Measurements from ENCODE around the gene PARD6B. TPM values are rescaled to one million over a fixed set of nuclear protein-coding genes. Genes with fewer than 3 reads are reported as not detected.
A peak's percentile ranks its signal among the peaks of the same experiment; 100 is the strongest.

The PARD6B gene
- total and polyA plus RNA-seq, 2 of the 4 experiments (the other 2 are of a cell fraction) = 0.17 to 0.90 TPM

- Histone ChIP-seq H3K36me3 (ENCODE audit: control insufficient read depth, insufficient read depth, low read length) (no peaks in the 10 kb centered on the region), H4K5ac (ENCODE audit: low read depth, low read length) (no peak overlapping the region), H3K14ac (replicated peaks; ENCODE audit: low read depth, low read length) (peak overlapping the region; percentile 59; the same call in 1 of the 2 replicates), H3K79me1 (ENCODE audit: low read depth in 1 of 2, low read length in 2 of 2) (peaks cover 3 to 5% of the 10 kb centered on the region in 2 experiments; a peak in 1 of 4 replicates), H4K20me1 (ENCODE audit: insufficient read depth, low read length) (no peaks in the 10 kb centered on the region), H4K8ac (ENCODE audit: low read depth in 2 of 2, low read length in 2 of 2) (no peak overlapping the region), H3K27me3 (ENCODE audit: control insufficient read depth, insufficient read depth, low read length) (peaks cover 3% of the 10 kb centered on the region; the same call in 1 of the 2 replicates), H4K91ac (ENCODE audit: insufficient read depth, low read depth, low read length) (no peak overlapping the region), H3K9me1 (ENCODE audit: insufficient read depth, low read length) (peaks cover 27% of the 10 kb centered on the region), H2BK20ac (ENCODE audit: low read depth, low read length) (peak overlapping the region; percentile 66), H3K9me3 (ENCODE audit: control insufficient read depth, insufficient read depth, low read length) (no peaks in the 10 kb centered on the region), H3K18ac (ENCODE audit: low read depth, low read length) (no peak overlapping the region), H3K56ac (ENCODE audit: extremely low read depth, insufficient read depth, low read length) (no peak overlapping the region), H3K9ac (ENCODE audit: low read depth, low read length) (no peak overlapping the region), H3K4me1 (ENCODE audit: control insufficient read depth, insufficient read depth, low read length) (peaks cover 16% of the 10 kb centered on the region), H2BK5ac (ENCODE audit: low read depth, low read length, poor library complexity, severe bottlenecking) (no peak overlapping the region), H2AK9ac (replicated peaks; ENCODE audit: low read depth, low read length, poor library complexity) (no peak overlapping the region), H2BK120ac (ENCODE audit: low read depth, low read length) (peak overlapping the region; percentile 60; the same call in 1 of the 2 replicates), H3K27ac (ENCODE audit: insufficient read depth, low read length) (no peak overlapping the region), H3K23ac (ENCODE audit: low read depth, low read length) (no peak overlapping the region), H3K4ac (ENCODE audit: low read depth, low read length) (no peak overlapping the region), H3K4me3 (ENCODE audit: insufficient read depth, low read depth, low read length) (no peak overlapping the region), H3K4me2 (ENCODE audit: low read depth, low read length) (no peak overlapping the region), H2AK5ac (ENCODE audit: low read depth, low read length) (peak overlapping the region; percentile 54; the same call in 1 of the 2 replicates), H2BK15ac (ENCODE audit: low read depth, low read length) (no peak overlapping the region), H2AFZ (replicated peaks; ENCODE audit: low read length, poor library complexity) (no peak overlapping the region)
- DNase-seq (no peak), ATAC-seq (ENCODE audit: low read depth) (no peak)
- CTCF ChIA-PET = no interaction called here
- no TSS peak for BruUV-seq (replicated peaks)
- TF ChIP-seq CHD1 (IDR thresholded peaks at IDR 0.05; ENCODE audit: low read depth, low read length) (no peak), SMC3 (IDR thresholded peaks at IDR 0.05; ENCODE audit: low read depth, low read length) (no peak), MXI1 (IDR thresholded peaks at IDR 0.05; ENCODE audit: borderline replicate concordance, low read depth, low read length) (no peak), RFX5 (IDR thresholded peaks at IDR 0.05; ENCODE audit: low read depth, low read length) (no peak), MAZ (IDR thresholded peaks at IDR 0.05; ENCODE audit: borderline replicate concordance, low read depth, low read length) (no peak), USF2 (IDR thresholded peaks at IDR 0.05; ENCODE audit: low read depth, low read length) (no peak)
- in situ Hi-C loops (cut with MboI; ENCODE audit: low sequenced_read_pairs) = no loop called here
- WGBS, 2 experiments (ENCODE audit: extremely low coverage in 2 of 2, insufficient read length in 1 of 2) = no CpG with 5 or more reads among the region's 4 CpGs
- dilution Hi-C loops (cut with HindIII; ENCODE audit: low sequenced_read_pairs, unreplicated experiment) = no loop called here
- POLR2A ChIA-PET (ENCODE audit: unreplicated experiment) = interaction anchor here (0.6 kb wide), 1 partner anchor 1541 kb away, joined by 5 read pairs; no protein-coding TSS in a partner anchor
- intact Hi-C loops (cut with micrococcal nuclease) = no loop called here
Measured at GRCh38 chr20:50728486-50728980, 2.8 kb upstream of the PARD6B start.
